ENCODE data around the gene C2CD4A. TPM values are rescaled to one million over a fixed set of nuclear protein-coding genes. Genes with fewer than 3 reads are reported as not detected.

Gene C2CD4A
- total and polyA plus RNA-seq, 5 donors, result 0.02 TPM; not detected in 4

DNA sequence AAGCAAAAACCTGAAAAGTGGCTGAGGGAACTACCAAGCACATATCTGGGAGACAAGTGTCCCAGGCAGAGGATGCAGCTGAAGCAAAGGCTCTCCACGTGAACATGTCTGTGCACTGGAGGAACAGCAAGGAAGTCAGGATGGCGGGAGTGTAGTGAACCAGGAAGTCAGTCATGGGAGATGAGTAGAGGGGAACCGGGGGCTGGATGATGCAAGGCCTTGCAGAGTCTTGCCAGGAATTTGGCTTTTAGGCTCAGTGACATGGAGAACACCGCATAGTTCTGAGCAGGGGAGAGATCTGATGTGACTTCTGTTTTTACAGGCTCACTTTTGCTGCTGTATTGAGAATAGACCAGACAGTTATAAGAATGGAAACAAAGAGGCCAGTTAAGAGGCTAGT is 19.0 kb downstream of the C2CD4A start:
- no peak overlapping the region for H3K27ac ChIP-seq (ENCODE audit: low read length)
- 54% methylated on average over 4 of the region's 4 CpGs for WGBS
- intact Hi-C loops (cut with DNase I), result no loop called here
- H3K4me1 ChIP-seq (ENCODE audit: control insufficient read depth, insufficient read depth, low read length), result no peaks in the 10 kb centered on the region
- H3K9me3 ChIP-seq (ENCODE audit: control insufficient read depth, low read length), result no peaks in the 10 kb centered on the region
- ATAC-seq (peak; percentile 40), DNase-seq (peak in 1 of 3 donors; percentile 35)
- H3K4me3 ChIP-seq (ENCODE audit: low read length), result no peak overlapping the region
- no peaks in the 10 kb centered on the region for H3K27me3 ChIP-seq (ENCODE audit: control insufficient read depth, insufficient read depth)

DNA sequence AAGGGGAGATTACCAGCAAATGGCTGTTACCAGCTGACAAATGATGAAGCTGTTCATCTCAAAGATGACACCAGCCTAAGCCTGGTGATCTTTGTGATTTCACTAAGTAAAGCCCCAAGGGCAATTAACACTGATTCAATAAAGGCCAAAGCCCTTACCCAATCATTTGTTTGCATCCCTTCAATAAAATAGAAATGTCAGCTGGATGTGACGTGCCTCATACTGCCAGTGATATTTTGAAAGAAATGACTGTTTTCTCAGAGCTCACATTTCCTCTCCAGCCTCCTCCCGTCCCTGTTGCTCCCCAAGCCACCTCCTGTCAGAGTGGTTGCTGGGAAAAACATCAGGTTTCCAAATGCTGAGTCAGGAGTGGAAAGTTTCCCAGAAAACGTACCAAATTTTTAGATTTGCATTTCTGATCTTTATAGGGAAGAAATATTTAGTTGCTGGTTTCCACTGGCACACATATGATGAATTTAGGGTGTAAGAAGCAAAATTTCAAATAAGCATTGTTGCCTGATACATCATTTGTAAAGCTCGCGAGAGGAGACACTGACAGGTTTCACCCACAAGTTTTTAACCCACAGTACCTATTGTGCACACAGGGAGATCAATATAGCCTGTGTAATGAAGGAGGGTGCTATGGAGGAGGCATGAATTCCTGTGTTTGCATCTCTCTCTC is 21.0 kb downstream of the C2CD4A start:
- DNase-seq (peak in 1 of 3 donors; percentile 43), ATAC-seq (peak; percentile 52 to 85)
- Histone ChIP-seq H3K4me1 (ENCODE audit: control insufficient read depth, insufficient read depth, low read length) (no peaks in the 10 kb centered on the region), H3K9me3 (ENCODE audit: control insufficient read depth, low read length) (no peaks in the 10 kb centered on the region), H3K27me3 (ENCODE audit: control insufficient read depth, insufficient read depth) (no peaks in the 10 kb centered on the region), H3K27ac (ENCODE audit: low read length) (peak overlapping the region; percentile 21), H3K4me3 (ENCODE audit: low read length) (no peak overlapping the region)
- intact Hi-C loops (cut with DNase I), result no loop called here
- 28% methylated on average over 5 of the region's 5 CpGs for WGBS

DNA sequence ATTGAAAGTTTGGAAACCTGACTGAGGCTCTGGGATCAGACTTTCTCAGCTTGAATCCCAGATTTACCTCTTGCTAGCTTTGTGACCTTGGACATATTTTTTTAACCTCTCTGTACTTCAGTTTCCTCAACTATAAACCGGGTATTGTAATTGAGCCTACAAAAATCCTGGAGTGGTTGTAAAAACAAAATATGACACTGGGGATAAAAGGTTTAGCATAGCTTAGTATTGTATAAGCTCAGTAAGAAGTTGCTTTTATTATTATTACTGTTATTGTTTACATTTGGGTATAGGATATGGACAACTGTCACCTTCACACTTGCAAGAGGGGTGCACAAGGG is 21.5 kb downstream of the C2CD4A start:
- intact Hi-C loops (cut with DNase I), result no loop called here
- H3K27me3 ChIP-seq (ENCODE audit: control insufficient read depth, insufficient read depth), result no peaks in the 10 kb centered on the region
- H3K4me3 ChIP-seq (ENCODE audit: low read length), result no peak overlapping the region
- H3K27ac ChIP-seq (ENCODE audit: low read length), result no peak overlapping the region
- no peaks in the 10 kb centered on the region for H3K9me3 ChIP-seq (ENCODE audit: control insufficient read depth, low read length)
- 52% methylated on average over 1 of the region's 1 CpG for WGBS
- DNase-seq (no peak), ATAC-seq (no peak)
- H3K4me1 ChIP-seq (ENCODE audit: control insufficient read depth, insufficient read depth, low read length), result no peaks in the 10 kb centered on the region

DNA sequence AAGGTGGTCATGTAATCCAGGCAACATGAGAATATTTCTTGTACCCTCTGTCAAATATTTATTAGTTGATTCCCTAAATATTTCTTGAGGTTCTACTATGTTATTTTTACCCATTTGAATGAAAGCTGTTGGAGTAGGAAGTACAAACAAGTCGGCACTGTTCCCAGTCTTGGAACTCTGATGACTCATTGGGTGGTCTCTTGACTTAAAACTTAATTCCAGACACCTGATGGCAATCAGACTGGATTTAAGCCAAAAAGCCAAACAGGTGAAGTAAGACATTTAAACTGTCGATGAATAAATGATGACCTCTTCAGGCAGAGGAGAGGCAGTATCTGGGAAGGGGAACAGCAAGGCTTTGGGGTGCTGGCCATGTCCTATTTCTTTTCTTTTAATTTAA is 22.8 kb downstream of the C2CD4A start:
- Histone ChIP-seq H3K27ac (ENCODE audit: low read length) (no peak overlapping the region), H3K9me3 (ENCODE audit: control insufficient read depth, low read length) (no peaks in the 10 kb centered on the region), H3K4me3 (ENCODE audit: low read length) (no peak overlapping the region), H3K27me3 (ENCODE audit: control insufficient read depth, insufficient read depth) (no peaks in the 10 kb centered on the region), H3K4me1 (ENCODE audit: control insufficient read depth, insufficient read depth, low read length) (no peaks in the 10 kb centered on the region)
- DNase-seq, result no peak
- intact Hi-C loops (cut with DNase I), result no loop called here
- 57% methylated on average over 2 of the region's 2 CpGs for WGBS
- ATAC-seq, result no peak

DNA sequence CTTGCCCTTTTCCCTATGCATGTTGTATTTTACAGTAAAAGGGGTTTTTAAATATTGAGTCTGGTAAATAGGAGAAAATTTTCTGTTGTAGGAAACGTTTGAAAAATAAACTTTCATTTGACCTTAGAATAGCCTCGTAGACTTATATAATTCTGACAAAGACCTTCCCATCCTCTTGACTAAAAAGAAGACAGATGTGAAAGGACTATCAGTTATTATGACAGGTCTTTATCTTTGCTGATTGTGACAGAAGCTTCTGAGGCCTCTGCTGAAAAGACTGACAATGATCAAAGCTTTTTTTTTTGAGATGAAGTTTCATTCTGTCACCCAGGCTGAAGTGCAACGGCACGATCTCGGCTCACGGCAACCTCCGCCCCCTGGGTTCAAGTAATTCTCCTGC is 24.2 kb downstream of the C2CD4A start:
- DNase-seq (no peak), ATAC-seq (no peak)
- no peak overlapping the region for H3K4me3 ChIP-seq (ENCODE audit: low read length)
- 71% methylated on average over 7 of the region's 7 CpGs for WGBS
- intact Hi-C loops (cut with DNase I), result no loop called here
- no peaks in the 10 kb centered on the region for H3K27me3 ChIP-seq (ENCODE audit: control insufficient read depth, insufficient read depth)
- no peaks in the 10 kb centered on the region for H3K4me1 ChIP-seq (ENCODE audit: control insufficient read depth, insufficient read depth, low read length)
- H3K27ac ChIP-seq (ENCODE audit: low read length), result no peak overlapping the region
- no peaks in the 10 kb centered on the region for H3K9me3 ChIP-seq (ENCODE audit: control insufficient read depth, low read length)

DNA sequence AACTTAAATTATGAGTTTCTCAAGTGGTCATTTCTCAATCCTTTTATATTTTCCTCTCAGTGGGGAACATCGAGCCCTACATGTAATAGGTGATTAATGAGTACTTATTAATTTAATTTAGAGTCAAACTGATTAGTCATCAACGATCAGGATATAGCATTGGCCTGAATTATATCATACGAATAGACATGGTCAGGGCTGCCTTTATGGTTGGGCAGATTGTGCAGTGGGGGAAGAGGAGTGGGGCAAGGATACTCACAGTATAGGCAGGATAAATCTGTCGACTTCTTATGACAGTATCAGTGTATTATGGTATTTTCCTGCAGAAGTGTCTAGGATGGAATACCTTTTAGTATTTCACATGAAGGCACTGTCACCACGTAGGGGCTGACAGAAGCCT is 27.0 kb downstream of the C2CD4A start:
- no peaks in the 10 kb centered on the region for H3K9me3 ChIP-seq (ENCODE audit: control insufficient read depth, low read length)
- H3K4me3 ChIP-seq (ENCODE audit: low read length), result no peak overlapping the region
- H3K27me3 ChIP-seq (ENCODE audit: control insufficient read depth, insufficient read depth), result no peaks in the 10 kb centered on the region
- H3K4me1 ChIP-seq (ENCODE audit: control insufficient read depth, insufficient read depth, low read length), result no peaks in the 10 kb centered on the region
- WGBS, result 78% methylated on average over 5 of the region's 5 CpGs
- ATAC-seq (no peak), DNase-seq (no peak)
- intact Hi-C loops (cut with DNase I), result no loop called here
- no peak overlapping the region for H3K27ac ChIP-seq (ENCODE audit: low read length)

DNA sequence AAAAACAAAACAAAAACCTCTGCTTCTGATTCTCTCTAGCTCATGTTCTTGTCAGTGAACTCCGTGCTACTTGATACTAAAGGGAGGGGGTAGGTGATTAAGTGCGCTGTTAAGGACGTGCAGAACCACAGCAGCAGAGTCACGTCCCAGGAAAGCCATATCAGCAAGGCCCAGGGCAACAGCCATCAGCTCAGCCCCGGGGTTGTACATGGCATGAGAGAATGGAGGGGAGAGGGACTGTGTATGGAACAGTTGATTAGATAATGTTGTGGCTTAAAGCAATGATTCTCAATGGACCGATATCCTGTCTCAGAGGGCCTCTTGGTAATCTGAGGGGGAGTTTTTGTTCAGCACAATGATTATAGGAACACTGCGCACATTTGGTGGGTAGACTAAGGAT is 27.6 kb downstream of the C2CD4A start:
- H3K4me3 ChIP-seq (ENCODE audit: low read length), result no peak overlapping the region
- no peaks in the 10 kb centered on the region for H3K27me3 ChIP-seq (ENCODE audit: control insufficient read depth, insufficient read depth)
- no peaks in the 10 kb centered on the region for H3K4me1 ChIP-seq (ENCODE audit: control insufficient read depth, insufficient read depth, low read length)
- peak in 1 of 2 donors; percentile 29 for ATAC-seq
- WGBS, result 36% methylated on average over 7 of the region's 7 CpGs
- no peak overlapping the region for H3K27ac ChIP-seq (ENCODE audit: low read length)
- H3K9me3 ChIP-seq (ENCODE audit: control insufficient read depth, low read length), result no peaks in the 10 kb centered on the region
- intact Hi-C loops (cut with DNase I), result no loop called here
- no peak for DNase-seq

DNA sequence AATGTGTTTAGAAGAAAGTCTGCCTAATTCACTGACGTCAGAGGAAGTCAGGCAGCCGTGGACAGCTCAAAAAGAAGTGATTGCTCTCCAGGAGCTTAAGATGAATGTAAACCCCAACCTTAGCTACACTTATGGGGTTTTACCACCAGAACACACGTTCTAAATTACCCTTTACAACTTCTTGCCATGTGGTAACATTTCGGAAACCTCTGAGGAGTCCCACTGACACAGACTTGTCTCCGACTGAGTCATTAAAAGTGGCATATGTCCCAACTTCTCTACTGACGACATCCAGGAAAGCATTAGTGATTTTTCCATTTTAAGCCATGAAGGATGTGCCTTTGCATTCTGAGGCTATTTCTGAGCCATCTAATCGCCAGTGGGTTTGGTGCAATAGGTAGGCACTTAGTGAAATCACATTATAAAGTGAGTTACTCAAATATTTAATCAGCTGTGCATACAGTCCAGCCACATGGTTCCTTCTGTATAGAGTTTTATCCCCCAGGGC is 32.4 kb downstream of the C2CD4A start:
- ATAC-seq (peak; percentile 31 to 82), DNase-seq (no peak)
- Histone ChIP-seq H3K9me3 (ENCODE audit: control insufficient read depth, low read length) (no peaks in the 10 kb centered on the region), H3K4me3 (ENCODE audit: low read length) (no peak overlapping the region), H3K27ac (ENCODE audit: low read length) (no peak overlapping the region), H3K4me1 (ENCODE audit: control insufficient read depth, insufficient read depth, low read length) (no peaks in the 10 kb centered on the region), H3K27me3 (ENCODE audit: control insufficient read depth, insufficient read depth) (no peaks in the 10 kb centered on the region)
- WGBS, result 38% methylated on average over 7 of the region's 7 CpGs
- intact Hi-C loops (cut with DNase I), result no loop called here

DNA sequence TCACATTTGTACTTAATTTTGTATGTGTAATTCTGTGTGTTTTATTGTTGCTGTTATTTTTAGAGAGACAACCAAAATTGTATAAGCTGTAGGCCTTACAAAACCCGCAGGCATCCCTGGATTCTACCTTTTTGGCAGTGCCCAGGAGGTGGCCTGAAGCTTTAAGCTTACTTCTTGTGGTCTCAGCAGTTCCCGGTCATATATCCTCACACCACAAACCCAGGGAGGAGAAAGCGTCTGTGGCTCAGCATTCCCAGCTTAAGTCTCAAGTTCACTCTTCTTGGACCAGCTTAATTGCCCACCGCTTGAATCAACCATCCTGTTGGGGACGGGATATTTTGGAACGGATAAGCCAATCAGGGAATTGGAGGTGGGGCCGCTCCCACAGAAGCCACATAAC is 36.7 kb downstream of the C2CD4A start:
- intact Hi-C loops (cut with DNase I), result no loop called here
- no peak overlapping the region for H3K27ac ChIP-seq (ENCODE audit: low read length)
- ATAC-seq, result no peak
- 90% methylated on average over 7 of the region's 7 CpGs for WGBS
- H3K4me1 ChIP-seq (ENCODE audit: control insufficient read depth, insufficient read depth, low read length), result peaks cover 3% of the 10 kb centered on the region
- no peak for DNase-seq
- peaks cover 3% of the 10 kb centered on the region for H3K9me3 ChIP-seq (ENCODE audit: control insufficient read depth, low read length)
- H3K27me3 ChIP-seq (ENCODE audit: control insufficient read depth, insufficient read depth), result no peaks in the 10 kb centered on the region
- no peak overlapping the region for H3K4me3 ChIP-seq (ENCODE audit: low read length)

DNA sequence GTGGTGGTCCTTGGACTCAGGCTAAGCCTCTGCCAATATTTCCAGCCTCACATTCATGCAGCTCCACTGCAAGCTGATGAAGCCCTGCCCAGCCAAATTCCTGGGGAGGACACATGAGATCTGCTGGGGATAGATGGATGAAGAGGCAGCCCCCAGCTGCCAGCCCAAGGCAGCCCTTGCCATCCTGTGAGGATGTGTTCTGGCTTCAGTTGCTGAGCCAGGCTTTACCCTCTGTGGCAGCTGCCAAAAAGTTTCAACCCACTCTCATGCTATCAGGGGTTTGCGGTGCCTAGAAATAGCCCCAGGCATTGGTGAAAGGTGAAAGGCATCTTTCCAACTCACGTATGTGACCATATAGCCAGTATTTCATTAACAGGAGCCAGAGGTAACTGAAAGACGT is 37.6 kb downstream of the C2CD4A start:
- H3K27ac ChIP-seq (ENCODE audit: low read length), result no peak overlapping the region
- DNase-seq (no peak), ATAC-seq (no peak)
- 51% methylated on average over 3 of the region's 3 CpGs for WGBS
- H3K4me1 ChIP-seq (ENCODE audit: control insufficient read depth, insufficient read depth, low read length), result peaks cover 3% of the 10 kb centered on the region
- H3K4me3 ChIP-seq (ENCODE audit: low read length), result no peak overlapping the region
- H3K9me3 ChIP-seq (ENCODE audit: control insufficient read depth, low read length), result peaks cover 3% of the 10 kb centered on the region
- H3K27me3 ChIP-seq (ENCODE audit: control insufficient read depth, insufficient read depth), result no peaks in the 10 kb centered on the region
- intact Hi-C loops (cut with DNase I), result no loop called here

DNA sequence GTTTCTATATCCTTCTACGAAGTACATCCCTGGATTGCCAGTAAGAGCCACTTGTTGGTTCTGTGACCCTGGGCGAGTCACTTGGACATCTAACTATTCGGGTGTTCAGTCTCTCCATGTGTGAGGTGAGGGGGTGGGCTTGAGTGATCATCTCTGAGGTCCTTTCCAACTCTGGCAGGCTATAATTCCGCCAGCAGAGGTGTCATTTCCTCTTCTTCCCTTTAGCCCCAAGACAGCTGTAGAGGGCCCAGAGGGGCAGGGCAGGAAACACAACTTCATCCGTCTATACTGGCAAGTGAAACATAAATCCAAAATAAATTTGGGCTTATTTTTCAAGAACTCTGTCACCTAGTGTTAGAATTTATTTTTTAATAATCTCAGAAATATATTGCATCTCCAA is 38.1 kb downstream of the C2CD4A start:
- no peak for ATAC-seq
- Histone ChIP-seq H3K27ac (ENCODE audit: low read length) (no peak overlapping the region), H3K4me1 (ENCODE audit: control insufficient read depth, insufficient read depth, low read length) (peaks cover 3% of the 10 kb centered on the region)

DNA sequence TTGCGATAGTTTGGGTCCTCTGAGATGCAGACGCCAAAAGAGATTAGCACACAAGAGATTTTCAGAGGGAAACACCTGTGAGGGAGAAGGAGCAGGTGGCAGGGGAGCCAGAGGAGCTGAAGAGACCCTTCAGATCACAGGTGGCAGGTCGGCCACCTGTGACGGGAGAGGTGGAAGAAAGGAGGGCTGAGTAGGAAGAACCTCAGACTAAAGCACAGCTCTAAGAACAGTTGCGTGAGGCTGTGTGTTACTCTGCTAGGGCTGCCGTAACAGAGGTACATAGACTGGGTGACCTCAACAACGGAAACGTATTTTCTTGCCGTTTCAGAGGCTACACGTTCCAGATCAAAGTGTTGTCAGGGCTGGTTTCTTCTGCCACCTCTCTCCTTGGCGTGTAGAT is 38.5 kb downstream of the C2CD4A start:
- Histone ChIP-seq H3K9me3 (ENCODE audit: control insufficient read depth, low read length) (peaks cover 3% of the 10 kb centered on the region), H3K27me3 (ENCODE audit: control insufficient read depth, insufficient read depth) (no peaks in the 10 kb centered on the region), H3K4me3 (ENCODE audit: low read length) (no peak overlapping the region), H3K27ac (ENCODE audit: low read length) (no peak overlapping the region), H3K4me1 (ENCODE audit: control insufficient read depth, insufficient read depth, low read length) (peaks cover 3% of the 10 kb centered on the region)
- intact Hi-C loops (cut with DNase I), result no loop called here
- DNase-seq (no peak), ATAC-seq (no peak)
- WGBS, result 94% methylated on average over 11 of the region's 11 CpGs

More for the DNA sequence above, 38.1 kb downstream of the C2CD4A start:
- DNase-seq, result no peak
- intact Hi-C loops (cut with DNase I), result no loop called here
- Histone ChIP-seq H3K4me3 (ENCODE audit: low read length) (no peak overlapping the region), H3K27me3 (ENCODE audit: control insufficient read depth, insufficient read depth) (no peaks in the 10 kb centered on the region), H3K9me3 (ENCODE audit: control insufficient read depth, low read length) (peaks cover 3% of the 10 kb centered on the region)
- WGBS, result 51% methylated on average over 5 of the region's 5 CpGs
